Panc1 (cell line): ENCODE measurements around the gene VRTN.

Experiments used
- POLR2AphosphoS5 ChIP-seq: IDR thresholded peaks from 2 replicates; pipeline ENCODE4 v1.6.1; 2012; ENCODE audit warnings: mild to moderate bottlenecking, low read depth, low read length, moderate library complexity
- REST ChIP-seq, 2 experiments: IDR thresholded peaks; 2 replicates each; pipeline ENCODE4 v1.6.1; 2011 to 2012; ENCODE audit warnings: low read depth in 2 of 2, control low read depth in 1 of 2, low read length in 1 of 2, mild to moderate bottlenecking in 1 of 2, moderate library complexity in 1 of 2; ENCODE audit not compliant: insufficient read depth in 1 of 2
- SIN3A ChIP-seq: IDR thresholded peaks from 2 replicates; pipeline ENCODE4 v1.6.1; 2012; ENCODE audit warnings: low read depth, mild to moderate bottlenecking, low read length, moderate library complexity, borderline replicate concordance; ENCODE audit not compliant: insufficient read depth
- TCF7L2 ChIP-seq: IDR thresholded peaks from 2 replicates; pipeline ENCODE4 v1.6.1; 2011; ENCODE audit warnings: mild to moderate bottlenecking, low read depth, low read length, inconsistent platforms
- TF ChIP-seq, protein P1 (sequence below): fragments of 450-650 bp; IDR thresholded peaks from 2 replicates; pipeline ENCODE4 v1.5.1; 2017; ENCODE audit warnings: mild to moderate bottlenecking

DNA sequence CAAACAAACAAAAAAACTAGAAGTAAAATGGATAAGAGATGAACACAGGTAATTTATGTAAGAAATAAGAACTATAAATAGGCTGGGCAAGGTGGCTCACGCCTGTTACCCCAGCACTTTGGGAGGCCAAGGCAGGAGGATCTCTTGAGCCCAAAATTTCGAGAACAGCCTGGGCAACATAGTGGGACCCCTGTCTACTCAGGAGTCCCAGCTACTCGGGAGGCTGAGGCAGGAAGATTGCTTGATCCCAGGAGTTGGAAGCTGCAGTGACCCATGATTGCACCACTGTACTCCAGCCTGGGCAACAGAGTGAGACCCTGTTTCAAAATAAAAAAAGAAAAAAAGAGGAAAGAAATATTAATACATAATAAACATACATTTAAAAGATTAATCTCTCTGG is 22.8 kb upstream of the VRTN start:
- TF ChIP-seq, protein P1, sequence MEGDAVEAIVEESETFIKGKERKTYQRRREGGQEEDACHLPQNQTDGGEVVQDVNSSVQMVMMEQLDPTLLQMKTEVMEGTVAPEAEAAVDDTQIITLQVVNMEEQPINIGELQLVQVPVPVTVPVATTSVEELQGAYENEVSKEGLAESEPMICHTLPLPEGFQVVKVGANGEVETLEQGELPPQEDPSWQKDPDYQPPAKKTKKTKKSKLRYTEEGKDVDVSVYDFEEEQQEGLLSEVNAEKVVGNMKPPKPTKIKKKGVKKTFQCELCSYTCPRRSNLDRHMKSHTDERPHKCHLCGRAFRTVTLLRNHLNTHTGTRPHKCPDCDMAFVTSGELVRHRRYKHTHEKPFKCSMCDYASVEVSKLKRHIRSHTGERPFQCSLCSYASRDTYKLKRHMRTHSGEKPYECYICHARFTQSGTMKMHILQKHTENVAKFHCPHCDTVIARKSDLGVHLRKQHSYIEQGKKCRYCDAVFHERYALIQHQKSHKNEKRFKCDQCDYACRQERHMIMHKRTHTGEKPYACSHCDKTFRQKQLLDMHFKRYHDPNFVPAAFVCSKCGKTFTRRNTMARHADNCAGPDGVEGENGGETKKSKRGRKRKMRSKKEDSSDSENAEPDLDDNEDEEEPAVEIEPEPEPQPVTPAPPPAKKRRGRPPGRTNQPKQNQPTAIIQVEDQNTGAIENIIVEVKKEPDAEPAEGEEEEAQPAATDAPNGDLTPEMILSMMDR = no peak
- no peak for TF ChIP-seq POLR2AphosphoS5
- no peak for TF ChIP-seq SIN3A
- no peak for TF ChIP-seq REST (IDR thresholded peaks at IDR 0.05; ENCODE audit: insufficient read depth in 1 of 2, low read depth in 2 of 2, low read length in 1 of 2)
- TF ChIP-seq TCF7L2 = no peak
